GM18858 (cell line): ENCODE data around the gene HS3ST5.
"Not testable (repeated sequence)": the region's sequence is repeated elsewhere in the genome, so short reads cannot be mapped to it uniquely, and the experiment has no call there.

ENCODE experiments used
- ATAC-seq: cut with Tn5 transposase; IDR thresholded peaks from one replicate; pipeline ENCODE4 v1.9.1; 2021; ENCODE audit not compliant: unreplicated experiment

Gene HS3ST5

DNA sequence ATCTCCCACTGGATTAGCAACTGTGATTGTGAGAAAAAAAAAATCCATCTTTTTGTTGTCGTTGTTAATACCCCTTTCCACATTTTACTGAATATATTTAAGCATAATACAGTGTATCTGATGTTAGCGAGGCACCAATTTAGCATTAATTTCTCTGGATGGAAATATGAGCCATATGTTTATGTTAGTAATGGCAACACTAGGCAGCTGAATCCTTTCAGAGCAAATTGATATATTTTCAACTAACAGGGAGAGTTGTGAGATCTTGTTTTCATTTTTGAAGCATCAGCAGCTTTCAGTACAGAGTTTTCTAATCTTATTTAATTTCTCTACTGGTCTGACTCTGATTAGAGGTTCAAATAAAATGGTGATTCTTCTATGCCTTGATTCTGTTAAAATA is 287.1 kb downstream of the HS3ST5 start:
- no peak for ATAC-seq

DNA sequence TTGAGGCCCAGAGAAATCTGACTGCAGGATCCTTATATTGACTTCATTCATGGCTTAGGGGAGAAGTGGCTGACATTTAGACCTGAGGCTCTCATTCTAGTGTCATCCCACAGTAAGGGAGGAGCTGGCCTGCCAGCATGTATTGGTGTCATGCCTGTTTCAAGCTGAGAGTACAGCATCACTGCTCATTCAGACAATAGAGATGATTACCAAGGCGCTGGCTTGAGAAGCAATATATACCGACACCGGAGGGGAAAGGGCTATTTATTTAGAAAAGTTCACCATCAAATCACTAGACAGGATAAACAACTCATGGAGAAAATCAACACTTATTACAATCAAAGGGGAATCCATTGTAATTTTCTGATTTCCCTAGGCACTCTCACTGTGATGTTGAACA is 287.5 kb downstream of the HS3ST5 start:
- no peak for ATAC-seq

DNA sequence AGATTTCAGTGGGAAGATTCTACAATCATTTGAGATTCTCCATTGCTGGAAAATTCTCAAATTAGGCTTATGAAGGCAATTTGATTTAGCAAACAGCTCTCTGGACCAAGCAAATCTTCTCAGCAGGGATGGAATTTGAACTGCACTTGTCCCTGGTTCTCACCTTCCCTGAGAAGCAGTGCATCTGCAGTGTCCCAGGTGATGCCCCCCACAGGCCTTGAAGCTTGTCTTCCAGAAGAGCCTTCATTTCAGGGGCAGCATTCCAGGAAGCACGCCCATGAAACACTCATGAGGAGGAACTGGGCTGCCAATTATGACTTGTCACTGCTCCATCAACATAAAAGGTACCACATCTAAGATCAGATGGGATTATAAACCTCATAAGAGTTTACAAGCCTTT is 289.0 kb downstream of the HS3ST5 start:
- no peak for ATAC-seq

DNA sequence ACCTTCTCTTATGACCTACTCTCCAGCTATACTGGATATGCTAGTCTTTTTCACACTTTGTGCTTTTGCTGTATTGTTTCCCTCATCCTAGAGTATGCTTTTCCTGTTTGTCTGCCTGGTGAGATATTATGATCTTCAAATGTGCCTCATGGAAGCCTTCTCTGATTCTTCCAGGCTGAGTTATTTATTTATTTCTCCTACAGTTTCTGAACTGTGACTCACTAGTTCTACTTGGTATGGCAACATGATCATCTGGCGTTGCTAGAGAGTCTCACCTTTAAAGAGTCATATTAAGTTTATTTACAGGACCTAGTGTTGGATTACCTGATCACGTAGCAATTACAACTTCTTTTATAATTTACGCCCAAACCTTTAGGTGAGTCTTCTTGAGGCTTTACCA is 290.7 kb downstream of the HS3ST5 start:
- no peak for ATAC-seq

DNA sequence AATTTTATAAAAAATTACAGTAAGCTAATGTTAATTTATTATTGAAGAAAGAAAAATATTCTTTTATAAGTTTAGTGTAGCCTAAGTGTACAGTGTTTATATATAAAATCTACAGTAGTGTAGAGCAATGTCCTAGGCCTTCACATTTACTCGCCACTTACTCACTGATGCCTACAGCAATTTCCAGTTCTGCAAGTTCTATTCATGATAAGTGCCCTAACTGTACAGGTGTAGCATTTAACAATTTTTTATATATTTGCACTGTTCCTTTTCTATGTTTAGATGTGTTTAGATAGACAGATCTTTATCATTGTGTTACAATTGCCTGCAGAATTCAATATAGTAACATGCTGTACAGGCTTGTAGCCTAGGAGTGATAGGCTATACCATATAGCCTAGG is 291.8 kb downstream of the HS3ST5 start:
- no peak for ATAC-seq

DNA sequence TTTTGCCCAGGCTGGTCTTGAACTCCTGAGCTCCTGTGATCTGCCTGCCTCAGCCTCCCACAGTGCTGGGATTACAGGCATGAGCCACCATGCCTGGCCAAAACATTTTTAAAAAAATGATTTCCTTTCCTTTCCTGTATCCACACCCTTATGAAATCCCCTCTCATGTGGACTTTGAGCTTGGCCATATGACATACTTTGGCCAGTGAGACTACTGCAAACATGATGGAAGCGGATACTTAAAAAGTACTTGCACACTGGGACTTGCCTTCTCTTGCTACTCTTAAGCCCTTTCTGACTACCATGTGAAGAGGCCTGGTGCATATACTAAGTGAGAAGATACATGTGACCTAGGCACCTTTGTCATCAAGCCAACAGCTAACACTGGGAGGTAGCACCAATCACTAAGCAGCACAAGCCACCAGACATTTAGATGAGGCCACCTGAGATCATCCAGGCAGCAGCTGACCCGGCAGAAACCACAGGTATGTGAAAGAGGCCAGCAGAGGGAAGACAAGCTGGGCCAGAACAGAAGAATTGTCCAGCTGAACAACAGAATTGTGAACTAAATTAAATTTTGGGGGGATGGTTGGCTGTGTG is 293.4 kb downstream of the HS3ST5 start:
- ATAC-seq: no peak

DNA sequence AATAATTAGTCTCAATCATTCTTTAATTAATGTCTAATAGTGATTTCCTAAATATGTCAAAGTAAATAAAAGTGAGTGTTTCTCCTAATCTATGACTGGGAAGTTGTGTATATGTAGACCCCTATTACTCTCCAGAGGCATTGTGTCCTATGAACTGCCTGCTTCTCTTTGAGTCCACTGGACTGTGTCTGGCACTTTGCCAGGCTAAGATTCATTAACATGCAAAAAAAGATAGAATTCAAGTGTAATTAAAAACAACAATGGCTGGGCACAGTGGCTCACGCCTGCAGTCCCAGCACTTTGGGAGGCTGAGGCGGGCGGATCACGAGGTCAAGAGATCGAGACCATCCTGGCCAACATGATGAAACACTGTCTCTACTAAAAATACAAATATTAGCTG is 298.3 kb downstream of the HS3ST5 start:
- ATAC-seq: not testable (repeated sequence)

DNA sequence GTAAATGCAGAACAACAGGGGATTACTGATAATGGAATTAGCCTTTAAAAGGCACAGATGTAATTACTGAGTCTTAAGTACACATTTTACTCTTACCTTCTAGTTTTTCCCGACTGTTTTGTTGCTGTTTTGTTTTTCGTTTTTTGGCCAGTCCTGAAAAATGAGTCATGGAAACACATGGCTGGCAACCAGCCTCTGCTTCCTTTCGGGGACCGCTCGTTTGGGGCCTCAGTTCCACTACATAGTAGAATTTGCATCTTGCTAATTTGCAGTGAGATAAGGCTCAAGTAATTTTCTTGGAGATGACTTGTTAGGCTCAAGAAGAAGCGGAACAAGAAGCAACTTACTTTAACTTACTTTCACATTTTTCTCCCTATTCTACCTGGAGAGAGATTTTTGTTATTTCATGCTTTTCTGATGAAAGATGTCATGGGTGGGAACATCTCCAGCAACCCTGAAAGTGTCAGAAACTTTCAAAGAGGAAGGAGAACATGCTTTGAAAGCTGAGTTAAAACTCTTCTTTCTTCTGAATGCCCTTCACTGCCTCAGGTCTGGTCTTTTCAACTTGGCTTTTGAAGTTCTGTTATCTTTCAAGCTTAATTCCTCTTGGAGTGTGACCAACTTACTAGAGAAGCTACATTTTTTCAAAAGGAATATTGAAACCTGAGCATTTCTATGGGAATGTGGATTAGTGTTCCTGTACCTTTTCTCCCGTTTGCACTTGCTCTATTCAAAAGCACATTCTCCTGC is 300.4 kb downstream of the HS3ST5 start:
- no peak for ATAC-seq

DNA sequence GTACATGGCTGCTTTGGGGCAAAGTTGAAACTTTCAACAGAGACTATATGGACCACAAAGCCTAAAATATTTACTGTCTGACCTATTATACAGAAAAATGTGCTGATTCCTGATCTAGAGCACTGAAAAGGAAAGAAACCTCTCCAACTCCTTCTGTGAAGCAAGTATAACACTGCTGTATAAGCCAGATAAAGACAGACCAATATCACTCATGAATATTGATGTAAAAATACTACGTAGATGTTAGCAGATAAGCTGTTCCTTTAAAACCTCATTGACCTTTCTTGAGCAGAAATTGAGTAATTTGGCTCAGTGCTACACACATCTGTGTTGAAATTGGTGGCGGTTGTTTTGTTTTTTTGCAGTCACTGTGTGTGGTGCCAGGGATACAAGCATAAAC is 302.0 kb downstream of the HS3ST5 start:
- ATAC-seq: no peak

DNA sequence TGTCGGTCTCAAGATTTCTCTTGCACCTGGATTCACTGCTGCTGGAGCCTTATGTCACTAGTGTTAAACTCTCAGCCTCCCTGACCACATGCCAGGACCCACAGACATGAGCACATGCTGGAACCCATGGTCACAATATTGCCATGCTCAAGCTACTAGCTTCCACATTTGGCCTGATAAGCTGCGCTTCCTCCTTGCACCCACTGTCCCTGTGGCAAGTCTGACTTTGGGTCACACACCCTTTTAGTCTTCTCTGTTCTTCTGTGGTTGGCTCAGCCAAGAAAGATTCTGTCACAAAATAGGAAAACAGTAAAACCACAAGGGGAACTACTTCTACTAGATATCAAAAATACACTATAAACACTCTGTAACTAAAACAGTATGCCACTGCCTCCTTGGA is 303.0 kb downstream of the HS3ST5 start:
- no peak for ATAC-seq

DNA sequence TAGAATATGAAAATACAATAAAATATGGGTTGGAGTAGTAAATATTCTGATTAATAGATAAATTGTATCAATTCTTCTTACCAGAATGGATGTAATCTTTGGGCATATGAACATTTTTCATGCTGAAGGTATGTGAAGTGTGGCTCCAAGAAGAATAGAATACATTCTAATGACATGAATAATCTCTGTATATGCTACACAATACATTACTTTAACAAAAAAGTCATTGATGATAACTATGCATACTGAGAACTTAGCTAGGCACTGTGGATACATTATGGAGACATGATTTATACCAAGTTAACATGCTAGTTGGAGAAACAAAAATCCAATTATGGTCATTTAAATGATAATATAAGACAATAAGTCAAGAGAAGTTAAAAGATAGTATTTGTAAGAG is 309.2 kb downstream of the HS3ST5 start:
- ATAC-seq: no peak

DNA sequence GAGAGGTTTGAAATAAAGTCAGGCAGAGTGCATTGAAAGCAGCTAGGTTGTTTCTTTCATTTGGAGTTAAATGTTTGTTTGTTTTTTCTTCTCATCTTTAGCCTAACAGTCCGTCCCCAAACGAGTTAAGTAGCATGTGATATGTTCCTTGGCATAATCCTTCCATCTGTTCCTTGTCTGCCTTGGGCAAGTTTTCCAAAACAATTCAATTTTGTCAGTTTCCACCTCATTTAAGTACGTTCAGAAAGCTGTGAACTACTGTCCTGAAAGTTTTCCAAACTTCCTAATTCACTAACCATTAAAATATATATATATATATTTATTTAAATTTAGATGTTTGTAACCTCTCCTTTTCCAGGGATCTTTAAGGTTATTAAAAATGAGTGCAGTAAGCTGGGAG is 310.1 kb downstream of the HS3ST5 start:
- ATAC-seq: no peak

DNA sequence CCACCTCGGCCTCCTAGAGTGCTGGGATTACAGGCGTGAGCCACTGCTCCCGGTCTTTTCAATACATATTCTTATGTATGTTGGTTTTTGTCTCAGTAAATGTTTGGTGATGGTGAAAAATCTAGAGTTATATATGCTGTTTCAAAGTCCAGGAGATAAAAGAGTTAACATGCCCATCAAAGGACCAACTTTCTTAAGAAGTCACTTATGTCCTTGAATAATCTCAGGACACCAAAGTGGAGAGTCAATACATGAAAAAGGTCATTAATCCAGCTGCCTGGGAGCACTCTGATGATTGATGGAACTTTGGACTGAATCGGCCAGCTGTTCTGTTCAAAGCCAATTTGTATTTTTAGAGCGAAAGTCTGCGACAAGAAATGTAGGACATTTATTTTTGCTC is 312.1 kb downstream of the HS3ST5 start:
- ATAC-seq: no peak

DNA sequence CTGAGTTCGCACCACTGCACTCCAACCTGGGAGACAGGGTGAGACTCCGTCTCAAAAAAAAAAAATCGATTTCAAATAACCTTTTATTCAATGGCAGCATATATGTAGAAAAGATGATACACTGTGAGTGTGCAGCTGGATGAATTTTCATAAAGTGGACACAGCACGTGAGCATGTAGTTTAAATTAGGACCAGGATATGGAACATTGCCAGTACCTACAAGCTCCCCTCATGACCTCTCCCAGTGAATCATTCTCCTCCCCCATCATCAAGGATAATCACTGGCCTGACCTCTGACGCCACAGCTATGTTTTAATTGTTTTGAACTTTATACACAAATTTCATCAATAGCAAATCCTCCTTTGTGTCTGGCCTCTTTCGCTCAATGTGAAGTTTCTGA is 318.1 kb downstream of the HS3ST5 start:
- no peak for ATAC-seq

DNA sequence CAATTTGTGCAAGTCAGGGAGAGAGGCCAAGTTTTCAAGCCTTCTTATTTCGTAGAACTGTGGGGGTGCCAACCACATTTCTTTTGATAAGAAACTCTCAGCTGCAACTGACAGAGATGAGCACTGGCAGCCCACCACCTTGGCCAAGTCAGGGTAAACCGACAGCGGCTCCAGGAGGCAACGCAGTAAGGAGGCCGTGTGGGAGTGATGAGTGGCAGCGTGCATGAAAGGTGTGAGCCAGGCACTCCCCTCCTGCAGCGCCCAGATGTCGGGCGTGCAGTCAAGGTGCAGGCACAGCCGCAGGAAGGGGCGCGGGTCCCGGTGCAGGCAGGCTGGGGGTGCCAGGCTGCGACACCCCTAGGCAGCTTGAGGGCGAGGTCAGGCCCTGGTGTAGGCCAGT is 322.6 kb downstream of the HS3ST5 start:
- ATAC-seq: no peak

DNA sequence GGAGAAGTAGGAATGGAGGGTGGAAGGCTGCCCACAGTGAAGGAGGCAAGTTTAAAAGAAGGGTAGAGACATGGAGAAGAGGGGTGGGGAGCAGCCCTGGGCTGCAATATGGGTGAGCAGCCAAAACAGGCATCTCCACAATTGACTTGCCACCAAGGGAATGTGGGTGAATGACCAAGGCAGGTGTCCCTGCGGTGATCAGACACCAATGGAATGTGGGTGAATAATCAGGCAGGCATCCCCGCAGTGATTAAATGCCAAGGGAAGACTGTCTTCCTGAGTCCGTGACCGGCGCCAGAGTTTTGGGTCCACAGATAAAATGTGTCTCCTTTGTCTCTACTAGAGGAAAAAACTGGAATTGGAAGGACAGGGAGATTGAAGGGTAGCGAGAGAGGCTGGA is 325.7 kb downstream of the HS3ST5 start:
- not testable (repeated sequence) for ATAC-seq

DNA sequence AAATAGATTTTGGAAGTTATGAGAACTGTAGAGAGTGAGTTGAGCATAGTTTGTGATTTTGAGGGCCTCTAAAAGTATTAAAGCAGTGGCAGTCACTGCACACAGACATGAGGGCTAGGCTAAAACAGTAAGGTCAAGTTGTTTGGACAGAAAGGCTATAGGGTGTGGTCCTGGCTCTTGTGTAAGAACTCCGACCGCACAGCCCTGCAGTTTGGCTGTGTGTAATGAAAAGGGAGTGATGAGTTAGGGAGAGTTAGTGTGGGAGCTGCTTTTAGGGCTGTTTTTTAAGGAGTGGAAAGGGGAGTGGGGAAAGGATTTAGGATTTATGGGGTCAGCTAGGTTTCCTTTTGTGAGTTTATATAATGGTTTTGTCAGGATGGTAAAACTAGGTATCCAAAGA is 328.7 kb downstream of the HS3ST5 start:
- not testable (repeated sequence) for ATAC-seq

DNA sequence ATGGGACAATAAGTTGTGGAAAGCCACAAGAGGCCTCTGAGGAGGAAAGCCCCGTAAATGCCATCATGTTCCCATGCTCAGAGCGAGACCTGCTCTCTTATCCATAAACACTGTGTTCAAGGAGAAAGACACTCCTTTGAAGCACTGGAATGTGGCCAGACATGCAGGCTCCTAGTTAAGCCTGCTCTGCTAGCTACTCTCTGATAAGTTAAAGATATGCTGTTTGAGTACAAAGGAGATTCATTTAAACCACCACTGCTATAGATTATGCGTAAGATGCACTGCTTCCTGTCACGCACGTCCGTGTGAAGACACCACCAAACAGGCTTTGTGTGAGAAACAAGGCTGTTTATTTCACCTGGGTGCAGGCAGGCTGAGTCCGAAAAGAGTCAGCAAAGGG is 331.3 kb downstream of the HS3ST5 start:
- ATAC-seq: not testable (repeated sequence)

DNA sequence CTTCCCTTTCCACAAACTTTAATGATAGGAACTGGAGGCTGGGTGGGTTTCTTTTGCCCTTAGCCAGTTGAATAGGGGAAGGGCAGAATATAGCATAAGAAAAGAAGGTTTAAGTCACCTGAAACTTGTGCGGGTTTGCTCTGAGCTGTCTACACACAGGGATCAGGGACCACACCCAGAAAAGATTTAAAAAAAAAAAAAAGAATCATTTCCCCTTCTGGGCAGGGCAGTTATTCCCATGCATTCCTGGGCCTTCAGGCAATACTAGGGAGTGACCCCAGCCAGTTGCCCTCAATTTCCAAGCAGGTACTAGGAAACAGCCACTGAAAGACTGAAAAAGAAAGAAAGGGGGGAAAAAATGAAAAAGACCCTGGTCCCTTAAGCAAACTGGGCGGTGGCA is 332.3 kb downstream of the HS3ST5 start:
- no peak for ATAC-seq

DNA sequence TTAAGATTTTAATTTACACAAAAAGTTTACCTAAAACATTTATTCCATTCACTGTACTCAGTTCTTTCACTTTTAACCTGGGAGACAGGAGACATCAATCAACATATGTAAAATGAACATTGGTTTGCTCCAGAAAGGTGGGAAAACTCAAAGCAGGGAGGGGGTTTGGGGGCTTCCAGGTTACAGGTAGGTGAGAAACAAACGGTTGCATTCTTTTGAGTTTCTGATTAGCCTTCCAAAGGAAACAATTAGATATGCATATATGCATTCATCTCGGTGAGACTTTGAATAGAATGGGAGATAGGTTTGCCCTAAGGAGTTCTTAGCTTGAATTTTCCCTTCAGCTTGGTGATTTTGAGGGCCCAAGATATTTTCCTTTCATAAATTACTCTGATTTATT is 333.6 kb downstream of the HS3ST5 start:
- ATAC-seq: no peak

DNA sequence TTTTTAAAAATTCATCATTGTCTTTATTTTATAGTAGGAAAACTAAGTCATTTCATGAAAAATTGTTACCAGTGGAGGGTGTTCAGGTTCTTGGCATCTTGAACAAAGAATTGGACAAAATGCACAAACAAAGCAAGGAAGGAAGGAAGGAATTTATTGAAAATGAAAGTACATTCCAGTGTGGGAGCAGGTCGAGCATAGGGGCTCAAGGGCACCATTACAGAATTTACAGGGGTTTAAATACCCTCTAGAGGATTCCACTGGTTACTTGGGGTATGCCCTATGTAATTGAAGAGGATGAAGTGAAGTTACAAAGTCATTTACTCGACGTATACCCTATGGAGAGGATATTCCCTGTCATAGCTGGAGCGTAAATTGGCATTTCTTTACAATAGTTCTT is 334.5 kb downstream of the HS3ST5 start:
- no peak for ATAC-seq

DNA sequence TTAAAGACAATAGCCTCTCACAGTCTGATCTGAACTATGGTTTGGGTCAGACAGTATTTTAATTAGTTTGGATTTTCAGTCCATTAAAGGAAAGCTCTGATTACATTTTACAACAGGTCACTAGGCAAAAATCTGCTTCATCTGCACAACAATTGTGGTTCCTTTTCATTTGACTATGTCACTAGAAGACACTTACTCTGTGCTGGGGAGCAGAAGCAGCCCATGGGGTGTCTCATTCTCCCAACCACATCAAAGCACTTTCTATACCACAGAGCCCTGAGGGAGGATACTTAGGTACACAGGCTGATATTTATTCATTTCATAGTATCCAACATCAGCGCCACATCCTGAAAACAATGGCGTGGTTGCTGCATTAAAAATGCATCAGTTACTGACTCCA is 335.3 kb downstream of the HS3ST5 start:
- peak; percentile 90 for ATAC-seq
